Endothelial cell (in vitro differentiated cells): ENCODE data around the gene TSPAN14. TPM values are rescaled to one million over a fixed set of nuclear protein-coding genes. Genes with fewer than 3 reads are reported as not detected.
A peak's percentile ranks its signal among the peaks of the same experiment; 100 is the strongest.

Experiments used
- DNase-seq: peaks from one replicate; pipeline ENCODE4 v3.0.0; 2021; ENCODE audit warnings: low spot score
- H3K27ac Mint-ChIP-seq: one replicate; pipeline ENCODE4 v1.8.0; 2021; ENCODE audit warnings: mixed read lengths, inconsistent platforms; ENCODE audit not compliant: unreplicated experiment
- H3K27me3 Mint-ChIP-seq: one replicate; pipeline ENCODE4 v1.8.0; 2021; ENCODE audit warnings: mild to moderate bottlenecking, moderate library complexity, mixed read lengths, inconsistent platforms; ENCODE audit not compliant: unreplicated experiment
- H3K36me3 Mint-ChIP-seq: one replicate; pipeline ENCODE4 v1.8.0; 2021; ENCODE audit warnings: mild to moderate bottlenecking, low read depth, mixed read lengths, inconsistent platforms; ENCODE audit not compliant: unreplicated experiment
- H3K4me1 Mint-ChIP-seq: one replicate; pipeline ENCODE4 v1.8.0; 2021; ENCODE audit warnings: mild to moderate bottlenecking, mixed read lengths, inconsistent platforms; ENCODE audit not compliant: unreplicated experiment
- H3K4me3 Mint-ChIP-seq: one replicate; pipeline ENCODE4 v1.8.0; 2021; ENCODE audit warnings: mild to moderate bottlenecking, mixed read lengths, inconsistent platforms; ENCODE audit not compliant: unreplicated experiment
- H3K9me3 Mint-ChIP-seq: one replicate; pipeline ENCODE4 v1.8.0; 2021; ENCODE audit warnings: mixed read lengths, inconsistent platforms; ENCODE audit not compliant: unreplicated experiment
- total RNA-seq: library from RNA; stranded (reverse); fragmentation: NEBNext Ultra II Directional; extraction: Animal tissue kit (Norgen Biotek cat#: 25700); gene quantifications from one replicate; pipeline ENCODE4 v1.2.1, GENCODE V29; 2021; ENCODE audit not compliant: unreplicated experiment
- TF ChIP-seq, protein P1 (sequence below): fragments of 200-600 bp; sonication (generic); IDR thresholded peaks from one replicate; pipeline ENCODE4 v1.5.0; 2021; ENCODE audit warnings: antibody characterized with exemption; ENCODE audit not compliant: unreplicated experiment

The TSPAN14 gene
- total RNA-seq, 1 donor from 2014 or later: 147 TPM

DNA sequence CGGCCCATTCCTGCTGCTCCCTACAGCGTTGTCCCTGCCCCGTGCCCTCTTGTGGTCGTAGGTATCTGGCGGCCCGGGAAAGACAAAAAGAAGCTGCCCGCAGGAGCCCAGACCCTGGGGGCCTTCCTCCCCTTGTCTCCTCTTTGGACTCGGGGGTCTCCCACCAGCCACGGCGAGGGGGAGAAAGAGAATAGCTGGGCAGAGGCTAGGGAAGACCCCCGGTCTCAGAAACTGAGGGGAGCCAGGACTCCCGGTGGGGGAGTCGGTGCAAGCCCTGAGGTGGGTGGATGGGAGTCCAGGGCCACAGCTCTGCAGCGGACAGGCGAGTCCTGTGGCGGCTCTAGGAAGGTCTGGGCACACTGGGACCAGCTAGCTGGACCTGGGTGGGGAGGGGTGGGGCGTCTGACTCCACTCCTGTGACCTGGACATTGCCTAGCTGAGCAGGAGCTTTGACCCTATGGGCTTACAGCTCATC lies 82.3 kb downstream of the TSPAN14 start:
- TF ChIP-seq, protein P1, sequence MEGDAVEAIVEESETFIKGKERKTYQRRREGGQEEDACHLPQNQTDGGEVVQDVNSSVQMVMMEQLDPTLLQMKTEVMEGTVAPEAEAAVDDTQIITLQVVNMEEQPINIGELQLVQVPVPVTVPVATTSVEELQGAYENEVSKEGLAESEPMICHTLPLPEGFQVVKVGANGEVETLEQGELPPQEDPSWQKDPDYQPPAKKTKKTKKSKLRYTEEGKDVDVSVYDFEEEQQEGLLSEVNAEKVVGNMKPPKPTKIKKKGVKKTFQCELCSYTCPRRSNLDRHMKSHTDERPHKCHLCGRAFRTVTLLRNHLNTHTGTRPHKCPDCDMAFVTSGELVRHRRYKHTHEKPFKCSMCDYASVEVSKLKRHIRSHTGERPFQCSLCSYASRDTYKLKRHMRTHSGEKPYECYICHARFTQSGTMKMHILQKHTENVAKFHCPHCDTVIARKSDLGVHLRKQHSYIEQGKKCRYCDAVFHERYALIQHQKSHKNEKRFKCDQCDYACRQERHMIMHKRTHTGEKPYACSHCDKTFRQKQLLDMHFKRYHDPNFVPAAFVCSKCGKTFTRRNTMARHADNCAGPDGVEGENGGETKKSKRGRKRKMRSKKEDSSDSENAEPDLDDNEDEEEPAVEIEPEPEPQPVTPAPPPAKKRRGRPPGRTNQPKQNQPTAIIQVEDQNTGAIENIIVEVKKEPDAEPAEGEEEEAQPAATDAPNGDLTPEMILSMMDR: no peak
- peaks cover 5% of the 10 kb centered on the region for H3K36me3 Mint-ChIP-seq
- no peaks in the 10 kb centered on the region for H3K9me3 Mint-ChIP-seq
- peaks cover 20% of the 10 kb centered on the region for H3K27me3 Mint-ChIP-seq
- H3K4me1 Mint-ChIP-seq: peaks cover 31% of the 10 kb centered on the region
- no peak overlapping the region for H3K27ac Mint-ChIP-seq
- no peak overlapping the region for H3K4me3 Mint-ChIP-seq
- DNase-seq: no peak

DNA sequence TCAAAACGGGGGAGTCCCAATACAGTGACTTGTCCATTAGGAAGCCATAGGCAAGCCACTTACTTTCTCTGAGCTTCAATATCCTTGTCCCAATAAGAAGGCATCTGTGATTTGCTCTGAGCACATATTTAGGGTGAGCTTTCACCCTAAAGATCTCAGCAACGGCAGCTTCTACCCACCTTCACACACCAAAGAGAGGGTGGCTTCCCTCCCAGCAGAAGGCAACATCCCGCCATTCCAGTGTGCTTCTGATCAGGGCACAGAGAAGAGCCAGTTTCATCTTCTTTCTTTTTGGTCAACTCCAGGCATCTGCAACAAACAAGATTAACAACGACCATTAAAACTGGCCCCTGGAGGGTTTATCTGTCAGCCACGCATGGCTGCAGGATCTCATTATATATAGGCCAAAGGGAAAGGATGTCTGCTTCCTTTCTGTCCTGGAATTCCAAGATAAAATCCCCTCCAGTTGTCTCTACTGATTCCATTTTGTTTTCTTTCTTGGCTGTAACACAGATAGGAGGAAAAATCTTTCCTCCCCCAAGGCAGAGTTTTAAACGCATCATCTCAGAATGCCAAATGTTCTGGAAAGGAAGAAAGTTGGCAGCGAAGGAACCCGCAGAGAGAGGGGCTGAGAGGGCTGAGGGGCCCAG lies 83.1 kb downstream of the TSPAN14 start:
- no peak for DNase-seq
- no peaks in the 10 kb centered on the region for H3K9me3 Mint-ChIP-seq
- H3K36me3 Mint-ChIP-seq: peaks cover 5% of the 10 kb centered on the region
- H3K4me3 Mint-ChIP-seq: no peak overlapping the region
- H3K4me1 Mint-ChIP-seq: peaks cover 39% of the 10 kb centered on the region
- H3K27me3 Mint-ChIP-seq: peaks cover 21% of the 10 kb centered on the region
- peak overlapping the region; percentile 45 for H3K27ac Mint-ChIP-seq
- TF ChIP-seq, protein P1: no peak

DNA sequence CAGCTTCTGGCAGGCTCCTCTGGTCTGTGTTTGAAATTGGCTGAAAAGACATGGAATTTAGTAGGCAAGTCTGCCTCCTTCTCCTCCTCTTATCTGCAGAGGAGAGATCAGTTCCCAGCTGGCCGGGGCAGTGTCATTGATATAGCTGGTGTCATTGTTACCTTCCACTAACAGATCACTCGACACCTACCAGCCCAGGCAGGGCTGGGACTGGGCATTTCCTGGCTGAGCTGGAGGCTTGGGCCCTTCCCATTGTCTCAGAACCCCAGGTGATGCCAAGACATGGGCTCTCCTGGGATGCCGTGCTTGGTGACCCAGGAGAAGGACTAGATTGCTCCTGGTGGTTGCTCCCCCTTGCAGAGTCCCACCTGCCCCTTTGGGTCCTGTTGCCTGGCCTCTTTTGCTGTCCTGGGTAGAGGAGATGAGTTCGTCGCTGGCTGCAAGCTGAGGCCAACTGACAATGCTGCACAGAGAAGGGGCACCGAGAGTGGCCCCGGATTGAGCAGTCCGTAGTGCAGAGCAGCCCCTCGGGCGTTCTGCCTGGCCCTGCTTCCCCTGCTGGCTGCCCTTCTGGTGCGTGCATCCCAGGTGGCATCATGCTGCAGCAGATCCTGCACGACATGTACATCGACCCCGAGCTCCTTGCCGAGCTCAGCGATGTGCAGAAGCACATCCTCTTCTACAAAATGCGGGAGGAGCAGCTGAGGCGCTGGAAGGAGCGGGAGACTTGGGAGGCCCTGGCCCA lies 83.8 kb downstream of the TSPAN14 start, which contains the start of gene SH2D4B:
Gene SH2D4B (plus strand): TSS at position 167 of the 745 bp plus-strand sequence. CDS start 430 bp downstream, at position 597.
- TF ChIP-seq, protein P1: no peak
- H3K4me1 Mint-ChIP-seq: peaks cover 45% of the 10 kb centered on the region
- H3K4me3 Mint-ChIP-seq: no peak within 1 kb of the TSS
- peak within 1 kb of the TSS; percentile 48 for H3K27ac Mint-ChIP-seq
- peaks cover 17% of the 10 kb centered on the region for H3K27me3 Mint-ChIP-seq
- H3K36me3 Mint-ChIP-seq: peaks cover 5% of the 10 kb centered on the region
- no peak for DNase-seq
- no peaks in the 10 kb centered on the region for H3K9me3 Mint-ChIP-seq

DNA sequence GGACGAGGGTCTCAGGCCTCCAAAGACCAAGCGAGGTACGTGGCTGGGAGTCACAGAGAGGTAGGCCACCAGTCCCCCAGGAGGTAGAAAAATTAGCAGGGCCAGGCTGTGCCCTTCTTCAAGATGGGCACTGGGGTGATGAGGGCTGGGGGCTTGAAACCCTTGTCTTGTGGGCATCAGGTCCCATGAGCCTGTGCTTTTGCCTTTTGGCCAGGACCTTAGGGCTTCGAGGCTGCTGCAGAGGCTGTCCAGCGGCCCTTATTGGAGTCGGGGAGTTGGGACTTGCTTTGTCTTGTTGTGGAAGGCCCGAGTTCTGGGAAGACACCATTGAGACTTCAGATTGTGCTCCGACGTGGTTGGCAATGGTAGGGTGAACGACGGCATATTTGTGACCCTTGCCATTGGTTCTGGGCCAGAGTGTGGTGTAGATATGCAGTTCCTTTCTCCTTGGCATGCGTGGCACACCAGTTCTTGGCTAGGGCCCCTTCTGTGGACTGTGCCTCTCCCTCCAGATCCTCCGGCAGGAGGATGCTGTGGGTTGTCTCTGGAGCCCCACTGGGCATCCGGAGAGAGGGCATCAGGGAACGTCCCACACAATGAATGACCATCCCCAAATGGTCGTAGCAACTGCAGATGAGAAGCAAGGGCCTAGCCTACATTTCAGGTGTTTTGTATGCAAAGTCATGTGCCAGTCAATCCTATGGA lies 84.5 kb downstream of the TSPAN14 start:
- H3K4me1 Mint-ChIP-seq: peaks cover 46% of the 10 kb centered on the region
- no peak overlapping the region for H3K27ac Mint-ChIP-seq
- DNase-seq: no peak
- TF ChIP-seq, protein P1: no peak
- no peaks in the 10 kb centered on the region for H3K9me3 Mint-ChIP-seq
- peaks cover 5% of the 10 kb centered on the region for H3K36me3 Mint-ChIP-seq
- no peak overlapping the region for H3K4me3 Mint-ChIP-seq
- H3K27me3 Mint-ChIP-seq: peaks cover 17% of the 10 kb centered on the region
